SK-MEL-5 (cell line): ENCODE data around the gene RUFY4. TPM values are rescaled to one million over a fixed set of nuclear protein-coding genes. Genes with fewer than 3 reads are reported as not detected.
"Not testable (repeated sequence)": the region's sequence is repeated elsewhere in the genome, so short reads cannot be mapped to it uniquely, and the experiment has no call there.

ENCODE experiments used
- DNase-seq: peaks from one replicate; pipeline ENCODE4 v3.0.0-alpha.2; 2016; ENCODE audit warnings: low read depth, low spot score
- in situ Hi-C: cut with HindIII; loops from 2 replicates; pipeline ENCODE4 v1.10.0; 2016; ENCODE audit warnings: low sequenced_read_pairs, high pct_unique_total_duplicates, low pct_unique_long_range_greater_than_20kb
- total RNA-seq: library from RNA; depleted of rRNA; stranded (reverse); fragments of >200 nt; shearing (Covaris generic); gene quantifications from 2 replicates; pipeline ENCODE4 v1.2.3, GENCODE V29; 2014; rRNA removed

RUFY4 gene
- total RNA-seq, 1 experiment from 2014 or later, result not detected

GRCh38 chr2:218122286-218122685, 53.2 kb downstream of the RUFY4 start:
- in situ Hi-C loops, DNase-seq: not testable (repeated sequence)

GRCh38 chr2:218123986-218124385, 54.9 kb downstream of the RUFY4 start:
- no peak for DNase-seq
- in situ Hi-C loops, result no loop called here

DNA sequence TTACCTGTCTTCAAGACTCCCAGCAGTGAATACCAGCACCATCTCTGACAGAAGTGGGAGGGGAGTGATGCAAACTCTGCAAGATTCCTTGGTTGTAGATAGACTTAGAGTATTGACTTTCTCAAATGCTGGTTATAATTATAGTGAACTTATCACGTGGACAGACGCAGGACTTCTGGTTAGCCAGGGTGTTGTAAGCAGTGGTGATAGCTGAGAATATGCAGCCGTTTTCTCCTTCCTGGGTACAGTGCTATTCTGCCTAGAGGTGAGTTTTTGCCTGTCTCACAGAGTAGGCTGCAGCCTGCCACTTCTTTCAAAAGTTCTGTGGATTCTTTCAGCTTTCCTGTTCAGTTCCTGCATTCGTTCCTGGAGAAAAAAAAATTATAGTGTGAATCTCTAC, 56.0 kb downstream of the RUFY4 start:
- DNase-seq, result no peak
- in situ Hi-C loops, result no loop called here

- DNase-seq, result no peak
- in situ Hi-C loops, result no loop called here
These were observed 56.6 kb downstream of the RUFY4 start, which contains the start of gene CXCR2 for GRCh38 chr2:218125626-218126080. CXCR2 (plus strand) TSS chr2:218126028; CDS start chr2:218134802, 8,774 bp downstream.

GRCh38 chr2:218127929-218128455, 58.9 kb downstream of the RUFY4 start:
- no peak for DNase-seq
- in situ Hi-C loops, result no loop called here

DNA sequence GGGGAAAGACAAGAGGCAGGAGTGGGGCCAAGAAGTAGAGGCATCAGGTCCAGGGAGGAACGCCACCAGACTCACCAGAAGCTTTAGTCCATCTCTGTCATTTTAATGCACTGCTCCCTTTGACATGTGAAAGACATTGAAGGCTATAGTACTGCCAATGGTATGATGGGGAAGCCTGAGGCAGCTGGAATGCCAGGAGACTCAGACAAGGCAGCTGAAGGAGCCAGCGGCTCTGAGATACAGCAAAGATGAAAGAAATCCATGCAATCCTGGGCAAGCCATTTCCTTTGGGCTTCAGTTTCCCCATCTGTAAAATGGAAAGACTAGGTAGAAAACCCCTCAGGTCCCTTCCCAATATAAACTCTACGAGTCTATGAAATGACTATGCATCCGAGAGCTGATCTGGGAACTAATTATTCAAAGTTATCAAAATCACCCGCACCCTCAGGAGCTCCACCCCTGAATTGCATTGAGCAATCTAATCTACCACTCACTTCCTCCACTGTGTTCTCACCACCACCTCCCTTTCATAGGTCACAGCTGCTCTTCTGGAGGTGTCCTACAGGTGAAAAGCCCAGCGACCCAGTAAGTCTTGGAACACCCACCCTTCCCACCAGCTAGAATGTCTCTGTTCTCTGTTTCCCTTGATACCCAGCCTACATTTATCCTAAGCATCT, 59.9 kb downstream of the RUFY4 start:
- in situ Hi-C loops, result no loop called here
- no peak for DNase-seq

DNA sequence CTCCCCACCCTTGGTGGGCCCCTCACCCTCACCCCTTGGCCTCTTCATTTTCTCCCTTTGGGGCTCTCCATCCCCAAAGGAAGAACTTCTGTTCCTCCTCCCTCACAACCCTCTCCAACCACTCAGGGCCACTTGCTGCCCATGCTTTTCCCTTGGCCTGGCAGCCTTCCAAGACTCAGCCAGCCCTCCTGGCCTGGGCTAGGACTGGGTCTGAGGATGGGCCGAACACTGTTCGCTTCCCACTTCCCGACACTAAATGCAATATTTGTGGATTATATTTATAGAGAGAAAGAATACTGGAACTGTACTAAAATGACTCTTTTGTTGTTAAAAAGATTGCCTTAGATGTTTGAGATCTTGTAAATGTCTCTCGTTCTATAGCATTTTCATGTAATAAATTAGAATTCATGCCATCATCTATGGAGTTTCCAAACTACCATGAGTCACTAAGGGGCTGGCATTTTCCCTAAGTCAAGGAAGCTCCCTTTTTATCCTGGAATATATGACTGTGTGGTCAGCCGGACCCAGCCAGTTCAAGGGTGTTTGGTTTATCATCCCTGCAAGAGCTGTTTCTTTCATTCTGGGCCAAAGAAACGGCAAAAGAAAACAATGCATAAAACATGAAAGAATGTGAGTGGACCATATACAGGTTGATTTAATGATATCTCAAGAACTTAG, 60.5 kb downstream of the RUFY4 start:
- no peak for DNase-seq
- in situ Hi-C loops, result no loop called here

DNA sequence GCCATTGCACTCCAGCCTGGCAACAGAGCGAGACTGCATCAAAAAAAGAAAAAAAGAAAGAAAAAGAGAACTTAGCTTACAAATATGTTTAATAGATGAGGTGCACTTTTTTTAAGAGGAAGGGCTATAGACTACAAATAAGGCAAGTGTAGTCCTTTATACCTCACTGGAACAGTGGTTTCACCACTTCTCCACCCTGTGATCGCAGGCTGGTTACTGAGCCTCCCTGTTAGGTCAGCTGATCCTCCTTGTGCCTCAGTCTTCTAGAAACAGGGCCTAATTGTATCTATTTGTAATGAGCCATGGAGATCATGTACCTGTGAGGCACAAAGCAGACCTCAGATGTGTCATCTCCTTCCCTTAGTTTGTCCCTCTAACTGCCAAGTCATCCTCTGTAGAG, 61.3 kb downstream of the RUFY4 start:
- DNase-seq, result peak; percentile 10
- in situ Hi-C loops, result no loop called here

DNA sequence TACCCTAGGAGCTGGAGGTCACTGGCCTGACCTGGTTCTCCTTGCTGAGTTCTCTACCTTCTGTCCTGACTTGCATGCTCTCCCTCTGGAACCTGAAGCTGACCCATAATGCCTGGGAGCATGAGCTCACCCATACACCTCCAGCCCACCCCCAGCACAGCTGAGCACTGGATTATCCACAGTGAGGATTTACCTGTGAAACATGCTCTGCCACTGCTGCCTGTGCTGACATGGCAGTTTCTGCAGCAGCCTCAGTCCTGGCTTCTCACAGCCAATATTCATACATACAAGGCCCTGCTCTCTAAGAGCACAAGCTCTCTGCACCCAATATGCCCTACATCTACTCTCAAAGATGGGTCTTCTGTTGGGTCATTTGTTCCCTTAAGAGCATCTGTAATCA, 61.8 kb downstream of the RUFY4 start:
- in situ Hi-C loops, result no loop called here
- no peak for DNase-seq

DNA sequence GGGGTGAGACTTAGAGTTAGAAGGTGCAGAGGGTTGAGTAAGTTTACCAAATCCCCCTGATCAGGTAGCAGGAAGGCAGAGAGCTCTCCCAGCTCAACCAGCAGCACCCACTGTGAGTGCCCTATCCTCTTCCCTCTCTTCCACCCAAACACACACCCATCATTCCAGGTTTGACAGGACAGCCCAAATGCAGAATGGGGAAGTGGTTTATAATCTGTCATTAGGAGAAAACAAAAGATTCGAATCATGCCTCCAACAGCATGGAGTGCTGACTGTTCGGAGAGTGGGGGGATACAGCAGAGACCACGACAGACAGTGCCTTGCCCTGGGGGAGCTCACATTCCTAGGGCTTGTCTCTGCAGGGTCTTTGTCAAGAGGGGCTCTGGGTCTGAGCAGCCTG, 68.5 kb downstream of the RUFY4 start:
- no peak for DNase-seq
- in situ Hi-C loops, result no loop called here

GRCh38 chr2:218138047-218138446, 69.0 kb downstream of the RUFY4 start:
- in situ Hi-C loops, result no loop called here

More at GRCh38 chr2:218138047-218138446, 69.0 kb downstream of the RUFY4 start:
- no peak for DNase-seq

Other genes with a start within 250 kb of the RUFY4 start
- 1.8 and 2.2 TPM in 2 replicates for gene TNS1, start 66.3 kb upstream of the RUFY4 start, total RNA-seq
- gene CXCR2, start 56.8 kb downstream of the RUFY4 start, total RNA-seq, result not detected in 2 replicates
- gene CXCR1, start 97.7 kb downstream of the RUFY4 start, total RNA-seq, result not detected in 2 replicates
- 196 and 198 TPM in 2 replicates for gene ARPC2, start 147.9 kb downstream of the RUFY4 start, total RNA-seq
- gene GPBAR1, start 191.8 kb downstream of the RUFY4 start, total RNA-seq, result not detected in 2 replicates
- gene AAMP, start 200.9 kb downstream of the RUFY4 start, total RNA-seq, result 138 and 153 TPM in 2 replicates
- gene PNKD, start 201.3 kb downstream of the RUFY4 start, total RNA-seq, result 25.5 and 27.1 TPM in 2 replicates
- 85.8 and 87.7 TPM in 2 replicates for gene TMBIM1, start 223.2 kb downstream of the RUFY4 start, total RNA-seq